Activated CD4-positive, alpha-beta memory T cell treated with anti-CD3 and anti-CD28 coated beads for 36 hours (primary cell): ENCODE results near the gene TRMT112. TPM values are rescaled to one million over a fixed set of nuclear protein-coding genes. Genes with fewer than 3 reads are reported as not detected.
"Not testable (repeated sequence)": the region's sequence is repeated elsewhere in the genome, so short reads cannot be mapped to it uniquely, and the experiment has no call there.

Experiments
- CTCF ChIA-PET: fragments of 350-600 bp; sonication (Branson Sonifier 250); formaldehyde crosslinking; loops from one replicate; lab custom pipeline; 2021; ENCODE audit warnings: antibody characterized with exemption, inconsistent platforms; lab: Charles Lee
- POLR2A ChIA-PET: fragments of 350-600 bp; sonication (Branson Sonifier 250); formaldehyde crosslinking; loops from one replicate; lab custom pipeline; 2021; ENCODE audit warnings: antibody characterized with exemption; lab: Charles Lee
- DNase-seq: peaks from one replicate; pipeline ENCODE4 v3.0.0-alpha.2; 2020
- H3K27ac Mint-ChIP-seq: one replicate; pipeline ENCODE4 v1.8.0; 2021; ENCODE audit warnings: mixed read lengths
- H3K27me3 Mint-ChIP-seq: one replicate; pipeline ENCODE4 v1.8.0; 2021; ENCODE audit warnings: mixed read lengths
- H3K36me3 Mint-ChIP-seq: one replicate; pipeline ENCODE4 v1.8.0; 2021; ENCODE audit warnings: mixed read lengths
- H3K4me1 Mint-ChIP-seq: one replicate; pipeline ENCODE4 v1.8.0; 2021; ENCODE audit warnings: low read depth, mixed read lengths
- H3K4me3 Mint-ChIP-seq: one replicate; pipeline ENCODE4 v1.8.0; 2021; ENCODE audit warnings: mild to moderate bottlenecking, mixed read lengths
- H3K9me3 Mint-ChIP-seq: one replicate; pipeline ENCODE4 v1.8.0; 2021; ENCODE audit warnings: mixed read lengths
- intact Hi-C: fragments of 100-400 bp; cut with micrococcal nuclease; formaldehyde crosslinking; loops from one replicate; pipeline ENCODE4 v1.15.1; 2023
- total RNA-seq, 2 experiments: library from RNA; stranded (reverse); gene quantifications; one replicate each; pipeline ENCODE4 v1.2.3, GENCODE V29; 2021

TRMT112 gene
- total RNA-seq, 2 experiments from 2014 or later: 255 to 258 TPM

- CTCF ChIA-PET: interaction anchor here (1.1 to 5.3 kb wide), 6 partner anchors 11 to 109 kb away, joined by 6 to 97 read pairs (median 12); partner anchors contain the start of genes CATSPERZ, CCDC88B, ESRRA and FERMT3
- not testable (repeated sequence) for H3K27me3 Mint-ChIP-seq, H3K9me3 Mint-ChIP-seq, DNase-seq
- intact Hi-C loops: loop anchor here (10.0 kb wide), 1 partner anchor 459 kb away; the partner anchor contains the start of gene SF1
- H3K27ac Mint-ChIP-seq: peak overlapping the region; percentile 99
- H3K4me1 Mint-ChIP-seq: peaks cover 38% of the 10 kb centered on the region
- POLR2A ChIA-PET: interaction anchor here (0.6 to 2.8 kb wide), 8 partner anchors 9 to 549 kb away, joined by 3 to 24 read pairs (median 12); partner anchors contain the start of genes ESRRA and FERMT3
- H3K36me3 Mint-ChIP-seq: peaks cover 26% of the 10 kb centered on the region
- peak overlapping the region; percentile 92 for H3K4me3 Mint-ChIP-seq
Observed at GRCh38 chr11:64315667-64316526, 1.5 kb downstream of the TRMT112 start.

GRCh38 chr11:64314805-64315561, 2.4 kb downstream of the TRMT112 start:
- Mint-ChIP-seq H3K4me3 (no peak overlapping the region), H3K4me1 (peaks cover 38% of the 10 kb centered on the region)

GRCh38 chr11:64314146-64314804, 3.1 kb downstream of the TRMT112 start:
- no peak for DNase-seq
- no peaks in the 10 kb centered on the region for H3K9me3 Mint-ChIP-seq
- intact Hi-C loops: loop anchor here (10.0 kb wide), 1 partner anchor 461 kb away; the partner anchor contains the start of gene SF1
- H3K4me1 Mint-ChIP-seq: peaks cover 34% of the 10 kb centered on the region
- no peak overlapping the region for H3K4me3 Mint-ChIP-seq
- no peaks in the 10 kb centered on the region for H3K27me3 Mint-ChIP-seq
- CTCF ChIA-PET: interaction anchor here (0.9 to 2.3 kb wide), 3 partner anchors 9 to 19 kb away, joined by 3 to 9 read pairs (median 4); partner anchors contain the start of gene ESRRA
- POLR2A ChIA-PET: interaction anchor here (0.5 kb wide), 1 partner anchor 56 kb away, joined by 3 read pairs; no protein-coding TSS in a partner anchor
- H3K27ac Mint-ChIP-seq: peak overlapping the region; percentile 61
- peaks cover 25% of the 10 kb centered on the region for H3K36me3 Mint-ChIP-seq

More at GRCh38 chr11:64314805-64315561, 2.4 kb downstream of the TRMT112 start:
- CTCF ChIA-PET: interaction anchor here (3.0 kb wide), 1 partner anchor 14 kb away, joined by 12 read pairs; the partner anchor contains the start of gene CATSPERZ
- DNase-seq: no peak
- peaks cover 25% of the 10 kb centered on the region for H3K36me3 Mint-ChIP-seq
- intact Hi-C loops: loop anchor here (10.0 kb wide), 1 partner anchor 460 kb away; the partner anchor contains the start of gene SF1
- H3K9me3 Mint-ChIP-seq: no peaks in the 10 kb centered on the region
- H3K27me3 Mint-ChIP-seq: no peaks in the 10 kb centered on the region
- POLR2A ChIA-PET: no interaction called here
- H3K27ac Mint-ChIP-seq: peak overlapping the region; percentile 45

- Mint-ChIP-seq H3K27ac (peak overlapping the region; percentile 67), H3K9me3 (no peaks in the 10 kb centered on the region), H3K36me3 (peaks cover 25% of the 10 kb centered on the region), H3K4me3 (no peak overlapping the region), H3K27me3 (no peaks in the 10 kb centered on the region), H3K4me1 (peaks cover 28% of the 10 kb centered on the region)
- POLR2A ChIA-PET: interaction anchor here (0.5 kb wide), 1 partner anchor 55 kb away, joined by 3 read pairs; no protein-coding TSS in a partner anchor
- no peak for DNase-seq
- intact Hi-C loops: loop anchor here (10.0 kb wide), 1 partner anchor 461 kb away; the partner anchor contains the start of gene SF1
- CTCF ChIA-PET: interaction anchor here (0.6 to 2.3 kb wide), 4 partner anchors 9 to 385 kb away, joined by 3 to 9 read pairs (median 4); partner anchors contain the start of gene ESRRA
Observed at GRCh38 chr11:64313491-64314145, 3.7 kb downstream of the TRMT112 start.

GRCh38 chr11:64312947-64313346, 4.4 kb downstream of the TRMT112 start:
- CTCF ChIA-PET: interaction anchor here (0.6 to 2.3 kb wide), 4 partner anchors 8 to 385 kb away, joined by 3 to 9 read pairs (median 4); partner anchors contain the start of gene ESRRA
- H3K36me3 Mint-ChIP-seq: peaks cover 22% of the 10 kb centered on the region
- no peak overlapping the region for H3K4me3 Mint-ChIP-seq
- no peaks in the 10 kb centered on the region for H3K9me3 Mint-ChIP-seq
- intact Hi-C loops: loop anchor here (10.0 kb wide), 1 partner anchor 462 kb away; the partner anchor contains the start of gene SF1
- no peaks in the 10 kb centered on the region for H3K27me3 Mint-ChIP-seq
- no peak for DNase-seq
- POLR2A ChIA-PET: no interaction called here
- peak overlapping the region; percentile 67 for H3K27ac Mint-ChIP-seq
- H3K4me1 Mint-ChIP-seq: peaks cover 28% of the 10 kb centered on the region

GRCh38 chr11:64307795-64308194, 9.6 kb downstream of the TRMT112 start:
- H3K27ac Mint-ChIP-seq: not testable (repeated sequence)
- CTCF ChIA-PET: interaction anchor here (1.5 to 2.9 kb wide), 2 partner anchors 10 to 24 kb away, joined by 4 to 14 read pairs; partner anchors contain the start of genes PRDX5 and TRMT112
- intact Hi-C loops: loop anchor here (10.0 kb wide), 1 partner anchor 323 kb away; the partner anchor contains the start of gene OTUB1

GRCh38 chr11:64306876-64307622, 10.3 kb downstream of the TRMT112 start:
- Mint-ChIP-seq H3K4me3 (peak overlapping the region; percentile 97), H3K36me3 (peaks cover 8% of the 10 kb centered on the region), H3K27ac (no peak overlapping the region), H3K9me3 (no peaks in the 10 kb centered on the region), H3K4me1 (peaks cover 23% of the 10 kb centered on the region), H3K27me3 (peaks cover under 1% of the 10 kb centered on the region)
- intact Hi-C loops: loop anchor here (10.0 kb wide), 1 partner anchor 322 kb away; the partner anchor contains the start of gene OTUB1
- POLR2A ChIA-PET: interaction anchor here (2.9 kb wide), 1 partner anchor 10 kb away, joined by 15 read pairs; the partner anchor contains the start of genes PRDX5 and TRMT112
- no peak for DNase-seq
- CTCF ChIA-PET: interaction anchor here (1.5 to 2.9 kb wide), 2 partner anchors 10 to 25 kb away, joined by 4 to 14 read pairs; partner anchors contain the start of genes PRDX5 and TRMT112

More at GRCh38 chr11:64307795-64308194, 9.6 kb downstream of the TRMT112 start:
- H3K36me3 Mint-ChIP-seq, H3K4me3 Mint-ChIP-seq, H3K27me3 Mint-ChIP-seq, H3K9me3 Mint-ChIP-seq, DNase-seq: not testable (repeated sequence)
- peaks cover 28% of the 10 kb centered on the region for H3K4me1 Mint-ChIP-seq
- POLR2A ChIA-PET: interaction anchor here (2.9 kb wide), 1 partner anchor 9 kb away, joined by 15 read pairs; the partner anchor contains the start of genes PRDX5 and TRMT112

GRCh38 chr11:64306563-64306875, 10.8 kb downstream of the TRMT112 start:
- H3K27me3 Mint-ChIP-seq: peaks cover 5% of the 10 kb centered on the region
- CTCF ChIA-PET: interaction anchor here (1.5 to 2.9 kb wide), 2 partner anchors 11 to 25 kb away, joined by 4 to 14 read pairs; partner anchors contain the start of genes PRDX5 and TRMT112
- POLR2A ChIA-PET: interaction anchor here (2.9 kb wide), 1 partner anchor 11 kb away, joined by 15 read pairs; the partner anchor contains the start of genes PRDX5 and TRMT112
- H3K9me3 Mint-ChIP-seq: no peaks in the 10 kb centered on the region
- peaks cover 23% of the 10 kb centered on the region for H3K4me1 Mint-ChIP-seq
- H3K27ac Mint-ChIP-seq: peak overlapping the region; percentile 90
- H3K4me3 Mint-ChIP-seq: peak overlapping the region; percentile 97
- H3K36me3 Mint-ChIP-seq: peaks cover 8% of the 10 kb centered on the region
- intact Hi-C loops: loop anchor here (10.0 kb wide), 1 partner anchor 322 kb away; the partner anchor contains the start of gene OTUB1
- DNase-seq: no peak

GRCh38 chr11:64305691-64306562, 11.4 kb downstream of the TRMT112 start:
- Mint-ChIP-seq H3K4me1 (peaks cover 24% of the 10 kb centered on the region), H3K36me3 (peaks cover 8% of the 10 kb centered on the region), H3K4me3 (peak overlapping the region; percentile 97), H3K27me3 (peaks cover 6% of the 10 kb centered on the region), H3K27ac (peak overlapping the region; percentile 90), H3K9me3 (no peaks in the 10 kb centered on the region)
- intact Hi-C loops: loop anchor here (1.0 to 10.0 kb wide), 8 partner anchors 11 to 321 kb away; partner anchors contain the start of genes FKBP2, GPR137, OTUB1 and TRMT112
- ChIA-PET POLR2A (interaction anchor here (1.3 to 2.9 kb wide), 6 partner anchors 11 to 100 kb away, joined by 4 to 22 read pairs (median 10); partner anchors contain the start of genes FERMT3, PRDX5 and TRMT112), CTCF (interaction anchor here (1.5 to 5.8 kb wide), 8 partner anchors 12 to 63 kb away, joined by 4 to 74 read pairs (median 20); partner anchors contain the start of genes FKBP2, KCNK4, PPP1R14B and PRDX5)
- DNase-seq: peak; percentile 81
